22Rv1 (cell line): ENCODE results near the gene SUN3.

Experiments used
- H3K27ac ChIP-seq: fragments of 450-650 bp; 2 replicates; pipeline ENCODE4 v1.5.1; 2017
- ZFX ChIP-seq: fragments of 450-650 bp; IDR thresholded peaks from 2 replicates; pipeline ENCODE4 v1.6.1; 2017; ENCODE audit warnings: antibody characterized with exemption, borderline replicate concordance
- TF ChIP-seq, protein P1 (sequence below): fragments of 450-650 bp; IDR thresholded peaks from 2 replicates; pipeline ENCODE4 v1.5.1; 2017; ENCODE audit warnings: mild to moderate bottlenecking

The SUN3 gene

DNA sequence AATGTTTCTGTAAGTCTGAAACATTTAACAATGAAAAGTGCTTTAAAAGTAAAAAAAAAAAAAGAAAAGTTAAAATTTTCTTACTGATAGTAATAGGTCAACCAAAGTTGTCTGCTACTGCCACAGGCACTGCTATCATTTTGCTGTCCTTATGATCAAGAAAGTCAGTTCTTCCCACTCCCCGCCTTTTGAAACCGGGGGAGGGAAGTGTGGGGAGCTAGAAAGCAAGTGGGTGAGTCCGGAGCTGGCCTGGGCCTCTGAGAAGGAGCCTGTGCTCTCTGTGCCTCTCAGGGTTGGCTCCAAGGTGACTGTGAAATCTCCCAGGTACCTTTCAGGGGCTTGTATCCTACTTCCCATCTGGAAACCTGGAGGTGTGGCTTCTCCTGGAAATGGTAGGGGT lies 13.7 kb upstream of the SUN3 start:
- TF ChIP-seq ZFX = no peak
- TF ChIP-seq, protein P1, sequence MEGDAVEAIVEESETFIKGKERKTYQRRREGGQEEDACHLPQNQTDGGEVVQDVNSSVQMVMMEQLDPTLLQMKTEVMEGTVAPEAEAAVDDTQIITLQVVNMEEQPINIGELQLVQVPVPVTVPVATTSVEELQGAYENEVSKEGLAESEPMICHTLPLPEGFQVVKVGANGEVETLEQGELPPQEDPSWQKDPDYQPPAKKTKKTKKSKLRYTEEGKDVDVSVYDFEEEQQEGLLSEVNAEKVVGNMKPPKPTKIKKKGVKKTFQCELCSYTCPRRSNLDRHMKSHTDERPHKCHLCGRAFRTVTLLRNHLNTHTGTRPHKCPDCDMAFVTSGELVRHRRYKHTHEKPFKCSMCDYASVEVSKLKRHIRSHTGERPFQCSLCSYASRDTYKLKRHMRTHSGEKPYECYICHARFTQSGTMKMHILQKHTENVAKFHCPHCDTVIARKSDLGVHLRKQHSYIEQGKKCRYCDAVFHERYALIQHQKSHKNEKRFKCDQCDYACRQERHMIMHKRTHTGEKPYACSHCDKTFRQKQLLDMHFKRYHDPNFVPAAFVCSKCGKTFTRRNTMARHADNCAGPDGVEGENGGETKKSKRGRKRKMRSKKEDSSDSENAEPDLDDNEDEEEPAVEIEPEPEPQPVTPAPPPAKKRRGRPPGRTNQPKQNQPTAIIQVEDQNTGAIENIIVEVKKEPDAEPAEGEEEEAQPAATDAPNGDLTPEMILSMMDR = no peak
- H3K27ac ChIP-seq = no peak overlapping the region

DNA sequence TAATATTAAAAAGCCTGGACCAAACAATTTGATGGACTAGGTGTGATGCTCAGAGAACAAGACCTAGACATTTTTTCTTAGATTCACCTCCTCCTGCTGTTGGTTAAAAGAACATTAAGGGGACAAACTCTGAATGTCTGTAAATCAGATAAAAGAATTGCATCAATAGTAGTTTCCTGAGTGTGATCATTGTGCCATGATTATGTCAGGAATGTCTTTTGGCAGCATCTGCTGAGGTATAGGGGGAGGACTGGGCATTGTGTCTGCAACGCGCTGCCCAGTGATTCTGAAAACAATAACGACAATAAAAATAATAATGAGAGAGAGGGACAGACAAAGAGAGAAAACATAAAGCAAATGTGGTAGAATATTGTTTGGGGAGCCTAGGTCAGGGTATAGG lies 13.3 kb upstream of the SUN3 start:
- no peak overlapping the region for H3K27ac ChIP-seq
- no peak for TF ChIP-seq ZFX
- TF ChIP-seq, protein P1 = no peak

DNA sequence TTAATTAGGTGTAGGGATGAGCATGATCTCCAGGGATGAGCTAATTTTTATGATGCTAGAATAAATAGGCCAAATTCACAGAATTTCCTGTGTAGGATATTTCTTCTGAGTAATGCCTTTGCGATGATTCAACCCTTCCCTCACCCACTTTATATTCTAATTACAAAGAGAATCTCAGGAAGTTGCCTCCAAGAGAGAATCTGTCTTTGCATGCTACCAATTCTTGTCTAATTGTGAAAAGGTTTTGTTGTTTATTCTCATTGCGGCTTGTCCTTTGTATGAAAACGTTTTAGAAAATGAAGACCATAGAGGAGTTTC lies 12.7 kb upstream of the SUN3 start:
- H3K27ac ChIP-seq = no peak overlapping the region
- no peak for TF ChIP-seq ZFX
- TF ChIP-seq, protein P1 = no peak

DNA sequence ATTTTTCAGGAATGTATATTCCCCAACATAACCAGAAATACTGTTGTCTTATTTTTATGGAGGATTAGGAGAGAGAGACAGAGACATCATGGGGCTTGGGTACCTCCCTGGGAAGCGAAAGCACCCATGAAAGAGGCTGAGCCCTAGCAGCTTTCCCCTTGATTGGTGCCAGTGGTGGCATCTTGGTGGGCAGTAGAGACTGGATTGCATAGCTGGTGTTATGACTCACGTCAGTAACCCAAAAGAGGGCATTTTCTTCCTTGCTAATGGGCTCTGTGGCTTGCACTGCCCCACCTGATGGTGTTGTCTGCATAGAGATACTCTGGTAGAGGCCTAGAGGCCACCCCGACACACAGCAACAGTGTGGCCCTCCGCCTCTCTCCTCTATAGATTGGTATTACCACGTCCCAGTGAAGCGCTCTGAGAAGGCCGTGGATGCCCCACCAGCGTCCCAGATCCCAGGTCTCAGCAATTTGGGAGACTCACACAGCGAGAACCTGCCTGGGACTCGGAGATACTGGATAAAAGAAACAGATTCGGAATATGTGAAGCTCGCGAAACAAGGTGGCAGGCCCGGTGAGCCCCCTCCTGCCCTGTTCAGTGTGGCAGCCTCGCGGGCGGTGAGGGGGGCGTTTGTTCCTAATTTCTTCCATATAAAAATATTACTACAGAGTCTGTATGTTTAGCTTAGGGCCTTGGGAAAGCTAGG lies 12.2 kb upstream of the SUN3 start:
- H3K27ac ChIP-seq = no peak overlapping the region
- TF ChIP-seq, protein P1 = no peak
- no peak for TF ChIP-seq ZFX

DNA sequence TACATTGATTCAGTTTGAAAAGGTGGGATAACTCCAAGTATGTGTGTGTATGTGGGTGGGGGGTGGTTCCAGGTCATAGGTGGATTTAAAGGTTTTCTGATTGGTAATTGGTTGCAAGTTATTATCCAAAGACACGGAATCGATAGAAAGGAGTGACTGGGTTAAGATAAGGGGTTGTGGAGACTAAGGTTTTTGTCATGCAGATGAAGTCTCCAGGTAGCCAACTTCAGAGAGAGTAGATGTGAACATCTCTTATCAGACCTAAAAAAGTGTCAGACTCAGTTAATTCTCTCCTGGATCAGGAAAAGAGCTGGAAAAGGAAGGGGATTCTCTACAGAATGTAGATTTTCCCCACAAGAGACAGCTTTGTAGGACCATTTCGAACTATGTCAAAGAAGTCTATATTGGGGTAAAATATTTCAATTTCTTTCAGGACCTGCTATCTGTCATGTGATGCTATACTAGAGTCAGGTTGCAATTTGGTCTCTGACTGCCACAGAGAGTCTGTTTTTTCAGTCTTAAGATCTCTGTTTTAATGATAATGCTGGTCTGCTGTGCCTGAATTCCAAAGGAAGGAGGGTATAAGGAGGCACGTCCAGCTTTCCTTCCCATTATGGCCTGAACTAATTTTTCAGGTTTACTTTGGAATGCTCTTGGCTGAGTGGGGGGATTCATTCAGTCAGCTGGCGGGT lies 10.1 kb upstream of the SUN3 start:
- TF ChIP-seq, protein P1 = no peak
- TF ChIP-seq ZFX = no peak
- no peak overlapping the region for H3K27ac ChIP-seq

DNA sequence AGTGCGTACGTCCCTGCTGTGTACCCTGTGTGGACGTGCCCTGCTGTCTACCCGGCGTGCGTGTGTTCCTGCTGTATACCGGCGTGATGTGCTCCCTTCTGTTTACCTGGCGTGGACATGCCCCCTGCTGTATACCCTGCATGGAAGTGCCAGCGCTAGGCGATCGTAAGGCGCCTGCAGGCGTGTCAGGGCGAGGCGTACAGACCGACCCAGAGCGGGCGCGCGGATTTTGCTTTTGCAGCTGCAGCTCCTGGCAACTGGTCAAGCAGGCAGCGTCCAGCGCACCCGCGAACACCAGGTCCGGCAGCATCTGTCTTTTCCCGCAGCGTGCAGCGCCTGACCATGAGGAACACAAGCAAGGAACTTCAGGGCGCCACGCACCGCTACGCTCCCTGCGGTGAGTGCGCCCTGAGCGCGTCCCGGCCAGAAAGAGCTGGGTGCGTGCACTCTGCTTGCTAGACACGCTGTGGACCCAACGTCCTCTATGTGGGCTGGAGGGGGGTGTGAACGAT lies 7.1 kb upstream of the SUN3 start:
- no peak overlapping the region for H3K27ac ChIP-seq
- TF ChIP-seq, protein P1 = no peak
- no peak for TF ChIP-seq ZFX

DNA sequence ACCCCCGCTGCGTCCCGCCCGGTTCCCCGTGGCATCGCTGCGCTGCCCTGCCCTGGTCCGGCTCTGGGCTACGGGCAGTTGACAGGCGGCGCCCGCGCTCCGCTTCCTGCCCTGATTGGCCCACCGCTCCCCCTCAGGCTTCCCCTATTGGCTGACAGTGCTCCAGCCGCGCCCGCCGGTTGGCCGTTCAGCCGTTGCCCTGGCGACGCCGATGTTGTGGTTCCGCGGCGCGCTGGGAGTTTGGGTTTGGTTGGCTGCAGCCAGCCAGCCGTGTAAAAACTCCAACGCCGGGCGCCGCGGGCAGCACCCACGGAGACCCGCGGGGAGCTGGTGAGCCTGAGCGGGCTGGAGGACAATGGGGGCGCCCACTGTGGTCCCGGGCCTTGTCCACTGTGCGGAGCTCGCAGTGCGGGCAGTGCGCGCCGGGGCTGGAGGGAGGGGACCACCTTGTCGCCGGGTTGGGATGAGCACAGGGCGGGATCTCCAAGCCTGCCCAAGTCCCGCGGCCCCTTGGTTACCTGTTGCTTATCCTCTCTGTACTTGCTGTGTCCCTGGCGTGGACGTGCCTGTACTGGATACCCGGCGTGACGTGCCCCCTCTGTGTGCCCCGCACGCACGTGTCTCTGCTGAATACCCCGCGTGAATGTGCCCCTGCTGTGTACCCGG lies 6.5 kb upstream of the SUN3 start, which contains the start of gene C7orf57:
C7orf57 (plus strand) TSS at position 243 of the 666 bp plus-strand sequence. CDS start 766 bp downstream, outside the sequence.
- H3K27ac ChIP-seq = no peak within 1 kb of the TSS
- no peak for TF ChIP-seq ZFX
- TF ChIP-seq, protein P1 = no peak
